Spleen (tissue), 11 donors: ENCODE measurements around the gene SLC35C1. TPM values are rescaled to one million over a fixed set of nuclear protein-coding genes. Genes with fewer than 3 reads are reported as not detected.

ENCODE experiments used
- DNase-seq: peaks from one replicate; pipeline ENCODE4 v3.0.0-alpha.2; 2020
- H3K27ac ChIP-seq, 8 donors: fragments of 200-600 bp; sonication (generic) in 7 of 8; 1 replicate in 4 of 8; 2 replicates in 4 of 8; pipeline versions ENCODE4 v1.5.0 to v1.8.0; 2016 to 2021; ENCODE audit warnings: inconsistent platforms in 4 of 8, mild to moderate bottlenecking in 4 of 8, moderate library complexity in 1 of 8
- H3K27me3 ChIP-seq, 7 donors: fragments of 200-600 bp; sonication (generic) in 6 of 7; replicated peaks in 1 of 7; 1 replicate in 4 of 7; 2 replicates in 3 of 7; pipeline versions ENCODE4 v1.5.0 to v1.8.0; 2016 to 2021; ENCODE audit warnings: inconsistent platforms in 3 of 7, mild to moderate bottlenecking in 1 of 7
- H3K36me3 ChIP-seq, 6 donors: fragments of 200-600 bp; sonication (generic) in 5 of 6; 1 replicate in 4 of 6; 2 replicates in 2 of 6; pipeline versions ENCODE4 v1.5.0 to v1.8.0; 2016 to 2021; ENCODE audit warnings: inconsistent platforms in 2 of 6
- H3K4me1 ChIP-seq, 6 donors: fragments of 200-600 bp; sonication (generic) in 5 of 6; 1 replicate in 3 of 6; 2 replicates in 3 of 6; pipeline versions ENCODE4 v1.5.0 to v1.8.0; 2016 to 2021; ENCODE audit warnings: inconsistent platforms in 3 of 6
- H3K4me3 ChIP-seq, 8 donors: fragments of 200-600 bp; sonication (generic) in 7 of 8; 1 replicate in 4 of 8; 2 replicates in 4 of 8; pipeline versions ENCODE4 v1.5.0 to v1.8.0; 2016 to 2021; ENCODE audit warnings: inconsistent platforms in 4 of 8, mild to moderate bottlenecking in 4 of 8, moderate library complexity in 2 of 8
- H3K9me3 ChIP-seq, 8 donors: fragments of 200-600 bp; sonication (generic) in 7 of 8; 1 replicate in 4 of 8; 2 replicates in 4 of 8; pipeline versions ENCODE4 v1.5.0 to v1.8.0; 2016 to 2021; ENCODE audit warnings: inconsistent platforms in 4 of 8
- CTCF ChIP-seq, 11 experiments: fragments of 200-600 bp in 7 of 11; fragments of 450-650 bp in 4 of 11; sonication (generic) in 4 of 11; IDR thresholded peaks in 8 of 11; conservative IDR thresholded peaks in 3 of 11; 1 replicate in 7 of 11; 2 replicates in 4 of 11; pipeline versions ENCODE4 v1.4.0 to v1.8.0; 2016 to 2021; ENCODE audit warnings: antibody characterized with exemption in 11 of 11, inconsistent platforms in 4 of 11, mild to moderate bottlenecking in 1 of 11
- POLR2A ChIP-seq, 3 donors: fragments of 450-650 bp; IDR thresholded peaks; one replicate each; pipeline ENCODE4 v1.5.1; 2017; ENCODE audit warnings: antibody characterized with exemption in 3 of 3, mild to moderate bottlenecking in 1 of 3
- POLR2AphosphoS5 ChIP-seq, 3 donors: sonication (generic); formaldehyde crosslinking; IDR thresholded peaks; one replicate each; pipeline ENCODE4 v1.5.1; 2017; ENCODE audit warnings: antibody characterized with exemption in 3 of 3
- WGBS, 5 donors: extraction: QIAGEN DNeasy Blood & Tissue Kit in 3 of 5; methylation state at CpG; one replicate each; pipeline versions ENCODE4 v1.1.5 to v1.1.7; 2013 to 2018; 5-methylcytosine and 5-hydroxymethylcytosine counted together
- intact Hi-C: fragments of 100-400 bp; cut with DNase I; formaldehyde crosslinking; loops from one replicate; pipeline ENCODE4 v1.15.0; 2023; ENCODE audit warnings: low total_unique reads
- polyA plus RNA-seq, 3 donors: library from polyadenylated mRNA; stranded (reverse); fragments of 200-250 nt; gene quantifications; one replicate each; pipeline ENCODE4 v1.2.1, GENCODE V29; 2013
- total RNA-seq, 7 donors: library from RNA; depleted of rRNA in 3 of 7; stranded (reverse); fragments of >200 nt in 3 of 7; fragmentation: NEBNext Ultra II Directional in 4 of 7; extraction: Animal tissue kit (Norgen Biotek cat#: 25700) in 4 of 7; gene quantifications; one replicate each; pipeline versions ENCODE4 v1.1.0 to v1.2.1, GENCODE V29; 2016 to 2021
- donor health status: healthy with polysubstance abuse.
- donor health status: DM: no; HTN: no; CAD: no; lungs with moderate emphysema.
- donor health status: DM: no; HTN: no; CAD: no.
- donor health status: Bipolar disorder and iron deficiency.
- donor health status: healthy.
- donor health status: DM: no; HTN: no; CAD: no.
- donor health status: DM: yes; HTN: yes; CAD: no.

The SLC35C1 gene
- total and polyA plus RNA-seq, 10 donors, result 2.8 to 14.2 (median 10.4) TPM

- Histone ChIP-seq H3K36me3 (no peaks in the 10 kb centered on the region), H3K4me3 (no peak overlapping the region), H3K27me3 (peaks cover 0 to 6% (median 0%) of the 10 kb centered on the region in 7 donors), H3K4me1 (peaks cover 4 to 28% (median 18%) of the 10 kb centered on the region in 6 donors), H3K27ac (no peak overlapping the region), H3K9me3 (no peaks in the 10 kb centered on the region)
- 81 to 93% (median 90%) methylated on average over 12 of the region's 12 CpGs for WGBS, 5 donors
- intact Hi-C loops, result loop anchor here (10.0 kb wide), 1 partner anchor 429 kb away; no protein-coding TSS in a partner anchor
- no peak for DNase-seq
- TF ChIP-seq CTCF (IDR thresholded peaks at IDR 0.05 in 8 of 11, conservative IDR thresholded peaks at IDR 0.05 in 3 of 11) (no peak), POLR2A (IDR thresholded peaks at IDR 0.05) (no peak), POLR2AphosphoS5 (IDR thresholded peaks at IDR 0.05) (no peak)
Observed at GRCh38 chr11:45773786-45774655, 30.9 kb upstream of the SLC35C1 start.

- Histone ChIP-seq H3K9me3 (no peaks in the 10 kb centered on the region), H3K36me3 (no peaks in the 10 kb centered on the region), H3K4me1 (peaks cover 4 to 28% (median 18%) of the 10 kb centered on the region in 6 donors), H3K4me3 (no peak overlapping the region), H3K27ac (no peak overlapping the region), H3K27me3 (peaks cover 0 to 11% (median 0%) of the 10 kb centered on the region in 7 donors)
- no peak for DNase-seq
- intact Hi-C loops, result loop anchor here (10.0 kb wide), 1 partner anchor 430 kb away; no protein-coding TSS in a partner anchor
- WGBS, 5 donors, result 79 to 100% (median 91%) methylated on average over 3 to 4 of the region's 4 CpGs
- TF ChIP-seq CTCF (IDR thresholded peaks at IDR 0.05 in 8 of 11, conservative IDR thresholded peaks at IDR 0.05 in 3 of 11) (no peak), POLR2A (IDR thresholded peaks at IDR 0.05) (no peak), POLR2AphosphoS5 (IDR thresholded peaks at IDR 0.05) (no peak)
Observed at GRCh38 chr11:45774786-45775185, 30.2 kb upstream of the SLC35C1 start.

- no peaks in the 10 kb centered on the region for H3K9me3 ChIP-seq
- no peaks in the 10 kb centered on the region for H3K36me3 ChIP-seq
- DNase-seq, result no peak
- 81 to 90% (median 88%) methylated on average over 9 of the region's 9 CpGs for WGBS, 5 donors
- no peak overlapping the region for H3K27ac ChIP-seq
- intact Hi-C loops, result loop anchor here (10.0 kb wide), 1 partner anchor 433 kb away; no protein-coding TSS in a partner anchor
- peaks cover 0 to 11% (median 3%) of the 10 kb centered on the region in 6 donors for H3K4me1 ChIP-seq
- peaks cover 0 to 36% (median 0%) of the 10 kb centered on the region in 7 donors for H3K27me3 ChIP-seq
- no peak for TF ChIP-seq POLR2AphosphoS5 (IDR thresholded peaks at IDR 0.05)
- no peak for TF ChIP-seq POLR2A (IDR thresholded peaks at IDR 0.05)
- no peak for TF ChIP-seq CTCF (IDR thresholded peaks at IDR 0.05 in 8 of 11, conservative IDR thresholded peaks at IDR 0.05 in 3 of 11)
- no peak overlapping the region for H3K4me3 ChIP-seq
Observed at GRCh38 chr11:45777127-45777969, 27.6 kb upstream of the SLC35C1 start.
